ENCODE measurements around the gene CNTFR.
"Not testable (repeated sequence)": the region's sequence is repeated elsewhere in the genome, so short reads cannot be mapped to it uniquely, and the experiment has no call there.

CNTFR gene

GRCh38 chr9:34589636-34590380 is at the start of gene CNTFR:
Gene CNTFR, minus strand, starts transcription at chr9:34589724. Its CDS starts 20,743 bp downstream, at chr9:34568981.
- no peak for DNase-seq (ENCODE audit: low read depth)

GRCh38 chr9:34639322-34639721 is 49.8 kb upstream of the CNTFR start:
- not testable (repeated sequence) for DNase-seq (ENCODE audit: low read depth)

GRCh38 chr9:34638138-34638445 is 48.6 kb upstream of the CNTFR start:
- DNase-seq (ENCODE audit: low read depth) = no peak

- DNase-seq (ENCODE audit: low read depth) = peak; percentile 88
These were observed 48.0 kb upstream of the CNTFR start, which contains the start of gene SIGMAR1 for GRCh38 chr9:34637356-34638137. Gene SIGMAR1, minus strand, starts transcription at chr9:34637787. Its CDS starts 90 bp downstream, at chr9:34637697.

- no peak for DNase-seq (ENCODE audit: low read depth)
These were observed 47.3 kb upstream of the CNTFR start for GRCh38 chr9:34636791-34637355.

- no peak for DNase-seq (ENCODE audit: low read depth)
These were observed 46.0 kb upstream of the CNTFR start for GRCh38 chr9:34635556-34635955.

- no peak for DNase-seq (ENCODE audit: low read depth)
These were observed 45.2 kb upstream of the CNTFR start for GRCh38 chr9:34634551-34635248.

GRCh38 chr9:34633851-34634550 is 44.5 kb upstream of the CNTFR start:
- peak; percentile 60 for DNase-seq (ENCODE audit: low read depth)

- DNase-seq (ENCODE audit: low read depth) = no peak
These were observed 43.6 kb upstream of the CNTFR start for GRCh38 chr9:34633166-34633565.

GRCh38 chr9:34630402-34631154 is 41.1 kb upstream of the CNTFR start:
- no peak for DNase-seq (ENCODE audit: low read depth)

GRCh38 chr9:34629491-34629808 is 39.9 kb upstream of the CNTFR start:
- no peak for DNase-seq (ENCODE audit: low read depth)

GRCh38 chr9:34628656-34629490 is 39.3 kb upstream of the CNTFR start, which contains the start of gene ARID3C:
Gene ARID3C, minus strand, starts transcription at chr9:34629066. Its CDS starts 1,052 bp downstream, at chr9:34628014.
- no peak for DNase-seq (ENCODE audit: low read depth)

GRCh38 chr9:34627716-34628655 is 38.5 kb upstream of the CNTFR start:
- DNase-seq (ENCODE audit: low read depth) = no peak

GRCh38 chr9:34625186-34625486 is 35.6 kb upstream of the CNTFR start:
- DNase-seq (ENCODE audit: low read depth) = no peak

GRCh38 chr9:34624475-34625185 is 35.1 kb upstream of the CNTFR start:
- DNase-seq (ENCODE audit: low read depth) = no peak

- no peak for DNase-seq (ENCODE audit: low read depth)
These were observed 34.1 kb upstream of the CNTFR start for GRCh38 chr9:34623374-34624235.

Measured in CMK (cell line).